Activated CD4-positive, alpha-beta T cell treated with anti-CD3 and anti-CD28 coated beads, Interleukin-2, amount 10 ng/mL, durations not matched to agents 7 days and 5 days (primary cell): ENCODE measurements around the gene ZNF593OS. TPM values are rescaled to one million over a fixed set of nuclear protein-coding genes. Genes with fewer than 3 reads are reported as not detected.

Source experiments
- total RNA-seq, 2 experiments: library from RNA; stranded (reverse); gene quantifications; one replicate each; pipeline ENCODE4 v1.2.3, GENCODE V29; 2021

The ZNF593OS gene
- total RNA-seq, 2 experiments from 2014 or later, result not detected

Other genes with a start within 250 kb of the ZNF593OS start
- 10 to 100 TPM; 10.1 to 11.9 TPM for gene PAFAH2, start 173.8 kb downstream of the ZNF593OS start, total RNA-seq
- gene EXTL1, start 150.1 kb downstream of the ZNF593OS start, total RNA-seq, result not detected
- gene SLC30A2, start 125.7 kb downstream of the ZNF593OS start, total RNA-seq, result not detected
- under 1 TPM; 0.10 TPM for gene TRIM63, start 104.2 kb downstream of the ZNF593OS start, total RNA-seq
- gene PDIK1L, start 60.0 kb downstream of the ZNF593OS start, total RNA-seq, result 10 to 100 TPM; 21.0 to 25.8 TPM
- not detected for gene FAM110D, start 12.8 kb downstream of the ZNF593OS start, total RNA-seq
- gene C1orf232, start 2.9 kb downstream of the ZNF593OS start, total RNA-seq, result not detected
- 10 to 100 TPM; 27.3 to 28.6 TPM for gene ZNF593, start 1.9 kb downstream of the ZNF593OS start, total RNA-seq
- gene CNKSR1, start 5.7 kb upstream of the ZNF593OS start, total RNA-seq, result 1 to 10 TPM; 6.4 to 7.5 TPM
- not detected for gene CATSPER4, start 18.8 kb upstream of the ZNF593OS start, total RNA-seq
- gene CEP85, start 62.4 kb upstream of the ZNF593OS start, total RNA-seq, result 10 to 100 TPM; 46.9 to 49.0 TPM
- 100 to 1,000 TPM; 606 to 707 TPM for gene SH3BGRL3, start 108.3 kb upstream of the ZNF593OS start, total RNA-seq
- 10 to 100 TPM; 48.6 to 51.3 TPM for gene UBXN11, start 134.8 kb upstream of the ZNF593OS start, total RNA-seq
- 1,000 to 10,000 TPM; 1,663 to 1,924 TPM for gene CD52, start 146.1 kb upstream of the ZNF593OS start, total RNA-seq
- 1 to 10 TPM; 2.2 to 2.6 TPM for gene CRYBG2, start 182.3 kb upstream of the ZNF593OS start, total RNA-seq
- gene ZNF683, start 200.9 kb upstream of the ZNF593OS start, total RNA-seq, result under 1 TPM in 1 of 2 experiments, not detected in 1; 0.17 TPM
- gene LIN28A, start 239.0 kb upstream of the ZNF593OS start, total RNA-seq, result not detected